ENCODE data around the gene ATP6V0E1. TPM values are rescaled to one million over a fixed set of nuclear protein-coding genes. Genes with fewer than 3 reads are reported as not detected.
A peak's percentile ranks its signal among the peaks of the same experiment; 100 is the strongest.

ATP6V0E1 gene
- total and polyA plus RNA-seq, 2 of the 8 experiments (the other 6 are each of a cell fraction or from before 2014, with no cell fraction given), result 108 to 134 TPM

- peak; percentile 96 for TF ChIP-seq USF2 (IDR thresholded peaks at IDR 0.05; ENCODE audit: low read length)
- TF ChIP-seq SIRT6 (IDR thresholded peaks at IDR 0.05; ENCODE audit: low read length), result no peak
- peak; percentile 65 to 96; a peak in 2 of 4 replicates for TF ChIP-seq SIN3A (conservative IDR thresholded peaks at IDR 0.05 in 1 of 2, IDR thresholded peaks at IDR 0.05 in 1 of 2; ENCODE audit: low read depth in 1 of 2, low read length in 2 of 2)
Observed at GRCh38 chr5:173055983-173056782, 72.6 kb downstream of the ATP6V0E1 start, which contains the start of gene CREBRF (continued).
